Activated CD4-positive, alpha-beta T cell treated with anti-CD3 and anti-CD28 coated beads, Interleukin-2, Interleukin-4, amounts not matched to agents 100 ng/mL and 50 ng/mL, durations not matched to agents 16 hours and 8 hours (primary cell): ENCODE results near the gene P3H4.
"Not testable (repeated sequence)": the region's sequence is repeated elsewhere in the genome, so short reads cannot be mapped to it uniquely, and the experiment has no call there.

Experiments used
- DNase-seq: peaks from one replicate; pipeline ENCODE4 v3.0.0-alpha.2; 2020; ENCODE audit warnings: low spot score

Gene P3H4

DNA sequence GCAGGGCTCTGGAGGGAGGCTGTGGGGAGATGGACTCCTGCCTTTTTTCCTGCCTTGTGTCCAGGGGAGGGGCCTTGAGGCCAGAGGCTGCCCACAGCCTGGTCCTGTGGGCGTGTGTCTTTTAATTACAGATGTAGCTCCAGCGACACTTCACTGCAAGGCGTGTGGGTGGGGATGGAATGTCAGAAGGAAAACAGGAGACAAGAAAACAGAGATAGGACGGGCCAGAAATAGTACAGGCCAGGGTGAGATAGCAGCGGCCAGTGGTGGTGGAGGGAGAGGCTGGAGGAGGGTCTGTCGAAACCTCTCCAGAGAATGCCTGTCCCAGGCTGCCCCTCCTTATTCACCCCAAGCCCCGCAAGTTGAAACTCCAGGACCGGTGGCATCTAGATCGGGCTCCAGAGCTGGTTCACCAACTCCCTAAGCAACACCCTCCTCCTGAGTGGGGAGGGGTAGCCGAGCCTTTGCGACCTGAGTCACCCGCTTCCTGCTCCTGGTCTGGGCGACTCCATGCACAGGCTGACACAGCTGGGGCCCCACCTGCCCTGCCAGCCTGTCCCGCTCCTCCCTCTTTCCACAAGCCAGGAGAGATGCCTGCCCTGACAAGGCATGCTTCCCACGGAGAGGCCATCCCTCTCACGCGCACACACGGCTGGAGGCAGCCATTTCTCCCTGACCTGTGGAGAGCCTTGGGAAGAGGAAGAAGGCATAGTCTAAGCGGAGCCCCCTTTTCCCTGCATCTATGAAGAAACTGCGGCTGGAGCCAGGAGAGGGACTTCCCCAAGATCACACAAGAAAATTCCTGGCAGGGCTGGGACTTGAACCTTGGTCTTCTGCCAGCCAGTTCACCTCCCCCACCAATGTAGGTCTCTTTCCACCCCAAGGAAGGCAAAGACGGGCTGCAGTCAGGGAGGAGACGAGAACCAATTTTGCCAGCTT is 18.6 kb downstream of the P3H4 start:
- no peak for DNase-seq

GRCh38 chr17:41787021-41787418 is 24.7 kb downstream of the P3H4 start:
- no peak for DNase-seq

DNA sequence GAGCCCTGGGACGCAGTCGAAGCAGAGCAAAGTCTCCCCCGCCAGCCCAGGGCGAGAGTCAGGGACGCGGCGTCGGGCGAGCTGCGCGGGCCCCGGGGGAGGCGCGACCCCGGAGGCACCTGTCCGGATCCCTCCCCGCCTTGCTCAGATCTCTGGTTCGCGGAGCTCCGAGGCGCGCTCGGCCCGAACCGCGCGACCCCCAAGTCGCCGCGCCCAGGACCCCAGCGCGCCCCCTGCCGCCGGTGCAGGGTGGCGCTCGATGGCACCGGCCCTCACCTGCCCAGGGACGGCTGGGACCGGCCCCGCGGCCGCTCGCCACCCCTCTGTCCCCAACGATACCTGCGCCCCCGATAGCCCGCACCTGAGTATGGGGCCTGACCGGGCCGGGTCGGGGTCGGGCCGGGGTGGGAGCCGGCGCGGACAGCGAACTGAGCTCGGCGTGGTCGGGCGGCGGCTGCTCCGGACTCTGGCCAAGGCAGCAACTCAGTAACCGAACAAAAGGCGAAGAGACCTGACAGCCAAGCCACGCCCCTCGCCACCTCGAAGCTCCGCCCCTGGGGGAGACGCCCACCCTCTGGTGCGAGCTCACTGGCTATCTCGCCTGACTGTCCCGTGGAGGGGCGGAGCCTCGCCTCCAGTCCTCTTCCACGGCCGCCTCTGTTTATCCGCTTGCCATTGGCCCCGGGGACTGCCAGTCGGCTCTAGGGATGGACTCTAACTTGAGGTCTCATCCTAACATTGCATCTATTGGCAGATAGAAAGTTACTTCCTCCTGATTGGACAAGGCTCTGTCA is 25.3 kb downstream of the P3H4 start, which contains the start of gene JUP:
Gene JUP (minus strand): TSS at position 485 of the 794 bp plus-strand sequence. CDS start 14,857 bp downstream, outside the sequence.
- peak; percentile 89 for DNase-seq

DNA sequence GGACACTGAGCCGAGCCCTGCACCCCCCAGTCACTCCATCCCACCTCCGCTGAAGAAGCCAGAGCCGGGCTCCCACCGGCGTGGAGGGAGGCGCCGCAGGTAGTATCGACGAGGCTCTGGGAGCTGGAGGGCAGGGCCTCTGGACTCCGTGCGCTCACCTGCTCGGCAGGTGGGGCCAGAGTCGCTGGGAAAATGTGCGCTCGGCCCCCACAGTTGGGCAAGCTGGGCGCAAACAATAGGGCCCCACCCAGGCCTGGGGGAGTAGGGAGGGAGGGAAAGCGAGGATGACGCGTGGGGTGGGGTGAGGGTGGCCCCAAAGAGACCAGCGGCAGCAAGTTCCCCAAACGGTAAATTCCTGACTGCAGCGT is 25.9 kb downstream of the P3H4 start:
- DNase-seq, result no peak

- no peak for DNase-seq
Observed at GRCh38 chr17:41785091-41785858, 26.5 kb downstream of the P3H4 start.

DNA sequence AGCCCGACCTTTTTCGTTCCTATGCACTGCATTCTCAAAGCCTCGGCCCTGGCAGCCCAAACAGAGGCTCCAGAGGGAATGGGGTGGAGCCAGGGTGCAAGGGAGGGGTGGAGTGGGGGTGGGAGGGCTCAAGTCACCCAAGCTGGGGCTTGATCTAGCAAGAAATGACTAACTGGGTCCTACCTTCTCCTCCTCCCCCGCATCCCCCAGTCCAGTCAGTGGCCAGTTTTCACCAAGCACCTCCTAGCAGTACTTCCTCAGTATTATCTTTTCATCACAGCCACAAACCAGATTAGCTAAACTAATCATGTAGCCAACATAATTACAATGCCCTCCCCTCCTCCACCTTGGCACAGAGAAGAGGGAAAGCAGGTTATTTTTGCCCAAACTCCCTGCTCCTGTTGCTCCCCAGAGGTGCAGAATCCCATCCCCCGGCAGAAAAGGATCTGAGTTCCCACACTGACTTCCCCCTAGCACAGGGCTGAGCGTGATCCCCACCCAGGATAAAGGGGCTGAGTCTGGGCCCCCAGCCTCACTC is 27.5 kb downstream of the P3H4 start:
- DNase-seq, result no peak

DNA sequence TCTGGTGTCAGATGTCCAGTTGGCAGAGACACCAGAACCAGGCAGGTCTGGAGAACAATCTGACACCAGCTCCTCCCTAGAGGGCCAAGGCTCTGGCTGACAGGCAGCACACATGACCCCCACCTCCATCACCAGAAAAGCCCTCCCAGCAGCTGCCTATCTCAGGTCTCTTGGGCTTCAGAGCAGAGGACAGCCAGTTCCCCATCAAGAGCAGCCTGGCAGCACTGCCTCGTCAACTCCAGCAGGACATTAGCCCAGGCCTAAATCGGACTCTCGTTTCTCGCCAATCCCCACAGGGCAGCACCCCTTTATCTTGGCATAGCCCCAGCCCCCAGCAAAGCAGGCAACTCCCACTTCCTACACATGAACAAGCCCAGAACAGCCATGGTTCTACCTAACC is 29.6 kb downstream of the P3H4 start:
- no peak for DNase-seq

- DNase-seq, result no peak
Observed at GRCh38 chr17:41781404-41782110, 30.2 kb downstream of the P3H4 start.

DNA sequence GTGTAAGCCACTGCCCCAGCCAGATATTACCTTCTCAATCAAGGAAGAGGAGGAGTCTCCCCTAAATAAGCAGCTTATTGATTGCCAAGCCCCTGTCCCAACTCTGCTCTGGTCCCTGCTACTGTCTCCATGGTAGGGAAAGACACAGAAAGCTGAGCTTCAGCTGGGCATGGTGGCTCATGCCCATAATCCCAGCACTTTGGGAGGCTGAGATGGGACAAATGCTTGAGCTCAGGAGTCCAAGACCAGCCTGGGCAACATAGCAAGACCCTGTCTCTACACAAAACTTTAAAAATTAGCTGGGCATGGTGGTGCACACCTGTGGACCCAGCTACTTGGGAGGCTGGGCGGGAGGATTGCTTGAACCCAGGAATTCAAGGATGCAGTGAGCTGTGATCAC is 31.8 kb downstream of the P3H4 start:
- no peak for DNase-seq

DNA sequence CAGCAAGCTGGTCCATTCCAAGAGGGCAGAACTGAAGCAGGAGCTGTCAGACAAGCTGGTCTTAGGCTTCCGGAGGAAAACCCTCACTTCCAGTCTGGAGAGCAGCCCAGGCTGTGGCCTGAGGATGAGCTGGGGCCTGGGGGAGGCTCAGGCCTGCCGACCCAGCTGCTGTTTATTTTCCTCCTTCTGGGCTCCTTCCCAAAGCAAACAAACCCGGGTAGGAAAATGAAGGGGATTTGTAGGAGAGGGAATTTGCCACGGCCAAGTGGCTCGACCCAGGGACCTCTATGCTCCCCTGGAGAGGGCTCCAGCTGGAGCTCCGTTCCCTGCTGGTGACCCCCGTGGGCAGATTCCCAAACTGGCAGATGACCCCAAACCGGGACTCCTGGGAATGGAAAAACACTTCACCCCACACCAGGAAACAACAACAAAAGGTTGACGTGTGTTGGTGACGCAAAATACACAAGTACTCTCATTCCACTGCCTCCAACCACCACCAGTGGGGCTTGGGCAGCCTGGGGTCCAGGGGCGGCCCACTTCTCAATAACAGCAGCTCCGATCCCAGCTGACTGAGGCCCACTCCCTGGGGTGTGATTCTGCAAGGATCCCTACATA is 34.1 kb downstream of the P3H4 start:
- no peak for DNase-seq

DNA sequence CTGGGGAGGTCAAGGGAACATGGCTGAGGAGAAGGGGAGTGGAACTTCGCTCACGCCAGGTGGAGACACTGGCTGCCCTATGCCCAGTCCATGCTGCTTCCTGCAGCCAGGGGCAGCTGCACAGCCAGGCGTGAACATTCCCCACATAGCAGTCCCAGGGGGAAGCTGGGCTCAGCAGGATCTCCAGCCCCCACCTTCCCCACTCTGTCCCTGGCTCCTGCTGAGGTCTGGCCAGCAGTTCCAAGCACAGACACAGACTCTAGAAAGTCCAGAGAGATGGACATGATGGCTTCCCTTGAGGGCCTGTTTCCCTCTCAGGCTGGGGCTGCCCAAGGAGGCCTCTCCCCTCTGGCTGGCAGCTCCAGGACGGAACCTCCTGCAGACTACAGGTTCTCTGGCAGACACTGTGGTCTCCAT is 34.6 kb downstream of the P3H4 start:
- no peak for DNase-seq

GRCh38 chr17:41776262-41776900 is 35.4 kb downstream of the P3H4 start:
- not testable (repeated sequence) for DNase-seq

DNA sequence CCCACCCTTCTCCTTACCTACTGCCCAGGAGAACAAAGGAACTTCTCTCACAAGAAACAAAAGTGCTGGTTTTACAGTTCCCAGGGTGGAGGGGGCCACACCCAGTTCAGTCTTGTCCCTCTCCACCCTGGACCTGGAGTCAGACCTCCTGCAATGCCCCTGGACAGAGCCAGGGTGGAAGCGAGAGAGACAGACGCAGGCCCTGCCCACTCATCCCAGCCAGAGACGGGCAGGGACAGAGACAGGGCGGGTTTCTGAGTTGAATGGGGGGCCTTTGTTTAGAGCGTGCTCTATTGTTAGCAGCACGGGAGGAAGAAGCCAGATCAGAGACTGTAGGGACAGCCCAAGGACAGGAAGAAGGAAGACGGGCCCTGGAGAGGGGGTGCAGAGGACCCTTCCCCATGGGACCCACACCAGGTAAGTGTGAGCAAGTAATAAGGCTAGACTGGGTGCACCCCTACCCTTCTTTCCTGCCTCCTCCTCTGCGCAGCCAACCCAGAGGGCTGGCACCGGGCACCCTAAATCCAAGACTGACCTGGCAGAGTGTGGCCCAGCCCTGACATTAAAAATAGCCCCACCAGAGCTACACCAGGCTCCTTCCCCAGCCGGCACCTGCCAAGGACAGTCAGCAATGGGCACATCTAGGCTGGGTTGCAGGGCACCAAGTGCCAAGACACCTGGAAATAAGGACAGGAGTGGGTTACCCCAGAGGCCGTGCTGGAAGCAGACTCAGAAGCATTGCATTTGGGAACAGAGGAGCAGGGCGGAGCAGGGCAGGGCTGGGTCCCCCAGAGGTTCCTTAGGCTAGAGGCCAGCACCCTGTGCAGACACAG is 36.1 kb downstream of the P3H4 start:
- no peak for DNase-seq

DNA sequence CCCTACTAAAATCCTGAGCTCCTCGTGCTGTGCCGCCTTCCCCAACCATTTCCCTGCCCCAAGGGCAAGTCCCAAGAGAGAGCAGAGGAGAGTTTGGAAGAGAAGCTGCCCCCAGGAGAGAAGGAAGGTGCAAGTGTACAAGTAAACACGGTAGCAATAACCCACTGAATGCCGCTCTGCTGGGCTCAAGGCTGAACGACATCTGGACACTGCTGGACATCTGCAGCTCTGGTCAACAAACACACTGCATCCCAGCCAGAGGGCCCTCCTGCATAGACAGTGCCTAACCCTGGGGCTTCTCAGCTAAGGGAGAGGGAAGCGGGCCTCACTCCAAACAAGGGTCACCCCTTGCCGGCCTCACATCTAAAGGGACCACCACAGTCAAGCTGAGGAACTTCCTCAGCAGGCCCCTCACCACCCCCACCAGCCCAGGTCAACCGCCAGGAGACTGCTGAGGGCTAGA is 38.0 kb downstream of the P3H4 start:
- no peak for DNase-seq

DNA sequence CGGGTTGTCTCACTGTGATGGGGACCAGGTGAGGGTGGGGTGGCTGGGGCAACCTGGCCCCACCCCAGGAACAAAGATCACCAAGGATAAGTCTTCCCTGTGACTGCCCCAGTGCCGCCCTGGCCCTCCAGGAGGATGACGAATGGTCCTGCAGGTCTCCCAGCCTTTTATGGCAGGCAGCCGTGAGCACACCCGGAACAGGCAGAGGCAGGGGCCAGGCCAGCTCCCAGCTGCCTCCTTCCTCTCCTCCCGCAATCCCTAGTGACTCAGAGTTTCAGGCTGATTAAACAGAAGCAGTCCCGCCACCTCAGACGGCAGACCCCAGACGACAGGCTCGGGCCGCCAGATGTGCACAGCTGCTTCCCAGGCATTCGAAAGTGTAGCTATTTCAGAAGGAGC is 38.6 kb downstream of the P3H4 start:
- no peak for DNase-seq

DNA sequence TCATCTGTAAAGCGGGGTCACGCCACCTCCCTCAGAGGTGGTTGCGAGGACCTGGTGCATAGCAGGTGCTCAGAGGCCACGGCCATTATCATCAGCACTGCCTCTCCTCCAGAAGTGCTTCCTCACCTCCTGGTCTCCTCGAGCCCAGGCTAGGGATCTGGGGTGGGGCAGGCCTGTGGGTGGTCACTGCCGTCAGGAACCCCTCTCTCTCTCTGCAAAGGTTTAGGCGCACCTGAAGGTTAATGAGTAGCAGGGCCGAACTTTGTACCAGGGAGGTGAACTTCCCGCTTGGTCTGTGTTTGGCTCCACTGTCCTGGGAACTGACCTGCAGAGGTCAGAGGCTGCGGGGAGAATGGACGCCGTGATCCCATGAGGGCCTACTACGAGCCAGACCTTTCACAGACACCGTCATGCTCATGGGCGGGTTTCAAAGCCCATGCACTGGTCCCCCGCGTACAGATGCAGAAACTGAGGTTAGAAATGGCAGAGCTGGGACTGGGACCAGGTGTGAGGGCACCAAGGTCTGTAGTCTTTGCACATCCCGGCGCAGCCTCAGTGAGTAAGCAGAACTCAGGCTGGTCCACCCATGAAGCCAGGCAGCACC is 39.1 kb downstream of the P3H4 start:
- DNase-seq, result no peak

DNA sequence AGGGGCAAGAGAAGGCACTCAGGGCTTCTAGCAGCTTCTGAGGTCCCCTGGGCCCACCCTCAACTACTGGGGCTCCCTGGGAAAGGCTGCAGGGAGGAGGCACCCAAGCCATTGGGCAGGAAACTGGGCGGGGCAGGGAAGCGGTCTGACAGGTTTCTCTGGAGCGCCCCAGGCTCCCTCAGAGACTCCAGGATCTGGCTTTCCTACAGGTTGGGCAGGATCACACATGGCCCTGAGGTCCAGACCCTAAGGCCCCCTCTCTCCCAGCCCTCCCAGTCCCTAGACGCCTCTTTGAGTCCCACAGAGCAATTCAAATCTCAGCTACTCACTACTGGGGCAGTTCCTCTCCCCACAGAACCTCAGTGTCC is 39.5 kb downstream of the P3H4 start:
- no peak for DNase-seq

- DNase-seq, result no peak
Observed at GRCh38 chr17:41771389-41772206, 40.2 kb downstream of the P3H4 start.
